Progenitor cell of endocrine pancreas (in vitro differentiated cells): Measurements from ENCODE around the gene RALGPS2. TPM values are rescaled to one million over a fixed set of nuclear protein-coding genes. Genes with fewer than 3 reads are reported as not detected.

ENCODE experiments used
- DNase-seq: peaks from one replicate; pipeline ENCODE4 v3.0.0; 2021; ENCODE audit warnings: low spot score; ENCODE audit not compliant: unreplicated experiment
- H3K27ac Mint-ChIP-seq: 2 replicates; pipeline ENCODE4 v1.8.0; 2021; ENCODE audit warnings: mild to moderate bottlenecking, moderate library complexity, mixed read lengths
- H3K27me3 Mint-ChIP-seq: 2 replicates; pipeline ENCODE4 v1.8.0; 2021; ENCODE audit warnings: mixed read lengths
- H3K36me3 Mint-ChIP-seq: 2 replicates; pipeline ENCODE4 v1.8.0; 2022; ENCODE audit warnings: mixed read lengths; ENCODE audit not compliant: insufficient read depth
- H3K4me1 Mint-ChIP-seq: 2 replicates; pipeline ENCODE4 v1.8.0; 2021; ENCODE audit warnings: low read depth, mixed read lengths
- H3K4me3 Mint-ChIP-seq: 2 replicates; pipeline ENCODE4 v1.8.0; 2021; ENCODE audit warnings: low read depth, mild to moderate bottlenecking, moderate library complexity, mixed read lengths
- H3K9me3 Mint-ChIP-seq: 2 replicates; pipeline ENCODE4 v1.8.0; 2021; ENCODE audit warnings: low read depth, mixed read lengths
- total RNA-seq: library from RNA; stranded (reverse); gene quantifications from 2 replicates; pipeline ENCODE4 v1.2.1, GENCODE V29; 2021
- TF ChIP-seq, protein P1 (sequence below): fragments of 200-600 bp; sonication (generic); IDR thresholded peaks from one replicate; pipeline ENCODE4 v1.5.0; 2021; ENCODE audit warnings: antibody characterized with exemption, mild to moderate bottlenecking; ENCODE audit not compliant: unreplicated experiment

RALGPS2 gene
- total RNA-seq, 1 donor from 2014 or later = 58.9 TPM

DNA sequence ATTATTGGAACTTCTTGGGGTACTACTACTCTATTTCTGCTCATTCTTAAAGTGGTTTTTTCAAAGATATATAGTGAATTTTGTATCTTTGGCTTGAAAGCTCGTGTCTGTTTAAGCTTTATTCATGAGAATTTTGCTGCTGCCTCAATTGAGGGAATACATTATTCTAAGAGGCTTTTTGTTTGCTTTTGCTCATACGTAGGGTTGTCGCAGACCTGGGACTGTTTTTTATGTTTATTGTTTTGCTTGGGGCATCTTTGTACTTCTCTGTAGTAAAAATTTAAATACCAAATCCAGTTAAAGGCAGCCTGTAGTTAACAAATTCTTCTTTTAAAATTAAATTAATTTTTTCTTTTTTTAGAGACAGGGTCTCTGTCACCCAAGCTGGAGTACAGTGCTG lies 83.5 kb downstream of the RALGPS2 start:
- no peak overlapping the region for H3K4me3 Mint-ChIP-seq
- H3K27ac Mint-ChIP-seq = no peak overlapping the region
- TF ChIP-seq, protein P1, sequence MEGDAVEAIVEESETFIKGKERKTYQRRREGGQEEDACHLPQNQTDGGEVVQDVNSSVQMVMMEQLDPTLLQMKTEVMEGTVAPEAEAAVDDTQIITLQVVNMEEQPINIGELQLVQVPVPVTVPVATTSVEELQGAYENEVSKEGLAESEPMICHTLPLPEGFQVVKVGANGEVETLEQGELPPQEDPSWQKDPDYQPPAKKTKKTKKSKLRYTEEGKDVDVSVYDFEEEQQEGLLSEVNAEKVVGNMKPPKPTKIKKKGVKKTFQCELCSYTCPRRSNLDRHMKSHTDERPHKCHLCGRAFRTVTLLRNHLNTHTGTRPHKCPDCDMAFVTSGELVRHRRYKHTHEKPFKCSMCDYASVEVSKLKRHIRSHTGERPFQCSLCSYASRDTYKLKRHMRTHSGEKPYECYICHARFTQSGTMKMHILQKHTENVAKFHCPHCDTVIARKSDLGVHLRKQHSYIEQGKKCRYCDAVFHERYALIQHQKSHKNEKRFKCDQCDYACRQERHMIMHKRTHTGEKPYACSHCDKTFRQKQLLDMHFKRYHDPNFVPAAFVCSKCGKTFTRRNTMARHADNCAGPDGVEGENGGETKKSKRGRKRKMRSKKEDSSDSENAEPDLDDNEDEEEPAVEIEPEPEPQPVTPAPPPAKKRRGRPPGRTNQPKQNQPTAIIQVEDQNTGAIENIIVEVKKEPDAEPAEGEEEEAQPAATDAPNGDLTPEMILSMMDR = no peak
- H3K9me3 Mint-ChIP-seq = no peaks in the 10 kb centered on the region
- no peak for DNase-seq
- peaks cover 5% of the 10 kb centered on the region for H3K4me1 Mint-ChIP-seq
- no peaks in the 10 kb centered on the region for H3K27me3 Mint-ChIP-seq
- H3K36me3 Mint-ChIP-seq = peaks cover 12% of the 10 kb centered on the region

GRCh38 chr1:178810585-178810984 lies 85.5 kb downstream of the RALGPS2 start:
- peaks cover 18% of the 10 kb centered on the region for H3K36me3 Mint-ChIP-seq

GRCh38 chr1:178818416-178818815 lies 93.4 kb downstream of the RALGPS2 start:
- H3K36me3 Mint-ChIP-seq = peaks cover 14% of the 10 kb centered on the region
- H3K4me3 Mint-ChIP-seq = no peak overlapping the region

More at GRCh38 chr1:178810585-178810984, 85.5 kb downstream of the RALGPS2 start:
- Mint-ChIP-seq H3K27me3 (no peaks in the 10 kb centered on the region), H3K4me1 (peaks cover 5% of the 10 kb centered on the region), H3K27ac (no peak overlapping the region), H3K9me3 (no peaks in the 10 kb centered on the region), H3K4me3 (no peak overlapping the region)
- no peak for DNase-seq
- TF ChIP-seq, protein P1 = no peak

DNA sequence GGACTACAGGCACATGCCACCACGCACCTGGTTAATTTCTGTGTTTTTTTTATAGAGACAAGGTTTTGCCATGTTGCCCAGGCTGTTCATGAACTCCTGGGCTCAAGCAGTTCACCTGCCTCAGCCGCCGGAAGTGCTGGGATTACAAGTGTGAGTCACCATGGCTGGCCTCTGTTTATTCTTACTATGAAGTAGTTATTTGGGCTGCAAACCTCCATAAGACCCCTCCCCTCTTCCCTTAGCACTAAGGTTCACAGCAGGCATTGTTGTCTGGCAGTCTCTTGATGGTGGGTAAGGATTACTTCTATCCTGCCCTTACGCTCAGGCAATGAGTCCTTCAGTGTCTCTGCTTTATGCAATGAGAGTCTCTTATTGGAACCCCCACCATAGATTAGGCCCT lies 94.1 kb downstream of the RALGPS2 start:
- DNase-seq = no peak
- H3K27me3 Mint-ChIP-seq = no peaks in the 10 kb centered on the region
- peaks cover 22% of the 10 kb centered on the region for H3K36me3 Mint-ChIP-seq
- peak overlapping the region; percentile 42 for H3K27ac Mint-ChIP-seq
- H3K4me3 Mint-ChIP-seq = no peak overlapping the region
- H3K4me1 Mint-ChIP-seq = peaks cover 7% of the 10 kb centered on the region
- H3K9me3 Mint-ChIP-seq = peaks cover 6% of the 10 kb centered on the region
- TF ChIP-seq, protein P1 = no peak

More at GRCh38 chr1:178818416-178818815, 93.4 kb downstream of the RALGPS2 start:
- Mint-ChIP-seq H3K4me1 (peaks cover 7% of the 10 kb centered on the region), H3K9me3 (no peaks in the 10 kb centered on the region), H3K27ac (no peak overlapping the region), H3K27me3 (no peaks in the 10 kb centered on the region)
- TF ChIP-seq, protein P1 = no peak
- no peak for DNase-seq

DNA sequence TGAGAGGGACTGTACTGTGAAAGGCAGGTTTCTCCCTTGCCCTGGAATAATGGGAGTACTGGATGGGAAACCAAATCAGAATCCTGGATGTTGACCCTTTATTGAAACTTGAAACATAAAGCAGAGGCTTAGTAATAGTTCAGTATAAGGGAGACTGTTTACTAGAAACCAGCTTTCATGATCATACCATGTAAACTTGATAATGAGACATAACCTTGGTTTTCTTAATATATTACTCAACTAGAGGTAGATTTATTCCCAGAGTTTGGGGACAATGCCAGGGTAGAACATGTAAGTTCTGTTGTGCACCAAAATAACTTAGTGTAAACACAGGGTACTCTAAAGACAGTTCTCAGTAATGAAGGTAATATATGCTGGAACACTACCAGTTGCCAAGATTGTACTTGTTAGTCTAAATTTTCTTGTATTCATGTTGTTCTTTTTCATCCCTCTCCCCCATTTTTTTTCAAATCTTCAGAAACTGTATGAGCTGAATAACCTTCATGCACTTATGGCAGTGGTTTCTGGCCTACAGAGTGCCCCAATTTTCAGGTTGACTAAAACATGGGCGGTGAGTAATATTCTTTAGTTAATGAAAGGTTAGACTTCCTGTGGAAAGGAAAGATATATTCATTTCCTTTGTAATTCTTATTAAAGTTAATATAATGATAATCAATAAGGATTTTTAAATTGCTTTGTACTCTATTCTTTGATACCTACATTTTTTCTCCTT lies 96.3 kb downstream of the RALGPS2 start:
- Mint-ChIP-seq H3K27me3 (no peaks in the 10 kb centered on the region), H3K27ac (peak overlapping the region; percentile 13), H3K36me3 (peaks cover 28% of the 10 kb centered on the region), H3K9me3 (peaks cover 17% of the 10 kb centered on the region), H3K4me1 (peaks cover 7% of the 10 kb centered on the region), H3K4me3 (no peak overlapping the region)
- DNase-seq = no peak
- TF ChIP-seq, protein P1 = no peak
